Karpas-422 (cell line): Measurements from ENCODE around the gene TAS2R16. TPM values are rescaled to one million over a fixed set of nuclear protein-coding genes. Genes with fewer than 3 reads are reported as not detected.

Experiments used
- DNase-seq: peaks from one replicate; pipeline ENCODE4 v3.0.0-alpha.2; 2015
- H2AFZ ChIP-seq: fragments of 200-600 bp; sonication (generic); 2 replicates; pipeline ENCODE4 v1.6.1; 2014; ENCODE audit warnings: antibody characterized with exemption, low read length, mixed read lengths
- H3K27ac ChIP-seq: fragments of 200-600 bp; sonication (generic); 2 replicates; pipeline ENCODE4 v1.5.1; 2014; ENCODE audit warnings: mild to moderate bottlenecking, low read length, moderate library complexity
- H3K27me3 ChIP-seq: fragments of 200-600 bp; sonication (generic); 2 replicates; pipeline ENCODE4 v1.6.1; 2014; ENCODE audit warnings: low read length, mixed read lengths
- H3K36me3 ChIP-seq: fragments of 200-600 bp; sonication (generic); 2 replicates; pipeline ENCODE4 v1.6.1; 2014; ENCODE audit warnings: low read length, mixed read lengths; ENCODE audit not compliant: insufficient read depth
- H3K4me1 ChIP-seq: fragments of 200-600 bp; sonication (generic); 2 replicates; pipeline ENCODE4 v1.6.1; 2014; ENCODE audit warnings: mild to moderate bottlenecking, low read length, mixed read lengths
- H3K4me2 ChIP-seq: fragments of 200-600 bp; sonication (generic); 2 replicates; pipeline ENCODE4 v1.6.1; 2014; ENCODE audit warnings: low read length, low read depth, mild to moderate bottlenecking; ENCODE audit not compliant: poor library complexity, severe bottlenecking
- H3K4me3 ChIP-seq: fragments of 200-600 bp; sonication (generic); 2 replicates; pipeline ENCODE4 v1.5.1; 2014; ENCODE audit warnings: mild to moderate bottlenecking, antibody characterized with exemption, low read length, mixed read lengths
- H3K79me2 ChIP-seq: fragments of 200-600 bp; sonication (generic); 2 replicates; pipeline ENCODE4 v1.6.1; 2014; ENCODE audit warnings: mild to moderate bottlenecking, low read length, mixed read lengths
- H3K9ac ChIP-seq: fragments of 200-600 bp; sonication (generic); 2 replicates; pipeline ENCODE4 v1.6.0; 2014; ENCODE audit warnings: low read length
- H3K9me2 ChIP-seq: fragments of 200-600 bp; sonication (generic), shearing (Covaris generic); replicated peaks from 2 replicates; pipeline ENCODE4 v1.6.0; 2014; ENCODE audit warnings: mild to moderate bottlenecking, low read length, moderate library complexity; ENCODE audit not compliant: insufficient read depth
- H3K9me3 ChIP-seq: fragments of 300-700, 200-600 bp; sonication (generic); 2 replicates; pipeline ENCODE4 v1.6.1; 2014; ENCODE audit warnings: low read length, mixed read lengths
- H4K20me1 ChIP-seq: fragments of 200-600 bp; sonication (generic); 2 replicates; pipeline ENCODE4 v1.6.1; 2014; ENCODE audit warnings: mild to moderate bottlenecking, antibody characterized with exemption, low read length, low read depth; ENCODE audit not compliant: insufficient read depth
- total RNA-seq: library from RNA; depleted of rRNA; stranded (reverse); fragments of >200 nt; shearing (Covaris generic); gene quantifications from 2 replicates; pipeline ENCODE4 v1.2.3, GENCODE V29; 2014; ENCODE audit warnings: low replicate concordance; rRNA removed

The TAS2R16 gene, protein sequence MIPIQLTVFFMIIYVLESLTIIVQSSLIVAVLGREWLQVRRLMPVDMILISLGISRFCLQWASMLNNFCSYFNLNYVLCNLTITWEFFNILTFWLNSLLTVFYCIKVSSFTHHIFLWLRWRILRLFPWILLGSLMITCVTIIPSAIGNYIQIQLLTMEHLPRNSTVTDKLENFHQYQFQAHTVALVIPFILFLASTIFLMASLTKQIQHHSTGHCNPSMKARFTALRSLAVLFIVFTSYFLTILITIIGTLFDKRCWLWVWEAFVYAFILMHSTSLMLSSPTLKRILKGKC
- total RNA-seq, result not detected in 2 replicates

DNA sequence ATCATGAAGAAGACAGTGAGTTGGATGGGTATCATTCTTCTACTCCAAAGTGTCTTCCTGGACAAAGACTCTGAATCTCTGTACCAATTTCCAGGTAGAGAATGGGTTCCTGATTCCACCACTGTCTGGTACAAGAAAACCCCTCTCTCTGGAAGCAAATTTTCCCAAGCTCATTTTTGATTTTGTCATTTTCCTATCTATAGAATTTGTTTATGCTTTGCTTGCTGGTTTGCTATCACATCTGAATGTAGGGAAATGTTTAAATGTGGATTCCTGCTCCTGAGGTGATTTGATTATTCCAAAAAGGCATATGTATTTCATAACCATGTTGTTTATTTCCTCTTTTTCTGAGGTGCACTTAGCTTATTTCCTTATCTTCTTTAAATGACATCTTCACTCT is at the start of gene TAS2R16:
Gene TAS2R16 (minus strand): TSS at position 101 of the 400 bp plus-strand sequence. CDS start 66 bp downstream, at position 35.
- Histone ChIP-seq H3K9ac (no peak within 1 kb of the TSS), H3K36me3 (no peaks in the 10 kb centered on the region), H3K9me3 (no peaks in the 10 kb centered on the region), H3K79me2 (no peaks in the 10 kb centered on the region), H3K9me2 (0 out of 2 replicates have a peak, but pooled peaks cover 3% of the 10 kb centered on the region), H3K27me3 (no peaks in the 10 kb centered on the region), H3K4me3 (no peak within 1 kb of the TSS), H3K27ac (no peak within 1 kb of the TSS), H2AFZ (no peak within 1 kb of the TSS), H3K4me1 (no peaks in the 10 kb centered on the region), H3K4me2 (no peak within 1 kb of the TSS), H4K20me1 (no peaks in the 10 kb centered on the region)
- no peak for DNase-seq

- Histone ChIP-seq H3K9me3 (no peaks in the 10 kb centered on the region), H3K4me1 (no peaks in the 10 kb centered on the region), H3K79me2 (no peaks in the 10 kb centered on the region), H3K36me3 (no peaks in the 10 kb centered on the region), H3K27ac (no peak overlapping the region), H4K20me1 (no peaks in the 10 kb centered on the region), H3K9me2 (no peaks in the 10 kb centered on the region), H3K4me3 (no peak overlapping the region), H3K9ac (no peak overlapping the region), H3K27me3 (no peaks in the 10 kb centered on the region), H2AFZ (no peak overlapping the region), H3K4me2 (no peak overlapping the region)
- DNase-seq, result no peak
These were observed 48.1 kb upstream of the TAS2R16 start for GRCh38 chr7:123043642-123044041.

DNA sequence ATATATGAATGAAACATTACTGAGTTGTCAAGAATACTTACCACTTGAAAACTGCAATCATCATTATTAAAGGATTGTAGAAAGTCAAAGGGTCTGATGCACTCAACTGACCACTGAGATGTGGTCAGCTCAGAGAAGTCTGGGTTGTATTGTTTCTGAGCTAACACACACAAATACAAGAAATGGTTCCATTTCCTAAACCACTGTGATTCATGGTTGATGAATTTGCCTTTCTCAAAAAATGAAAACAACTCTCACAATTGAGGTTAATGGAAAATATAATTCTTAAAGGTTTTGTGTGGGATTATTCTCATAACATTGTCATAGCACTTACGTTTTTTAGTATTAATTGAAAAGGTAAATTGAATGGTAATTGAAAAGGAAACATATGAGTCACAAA is 45.6 kb upstream of the TAS2R16 start:
- Histone ChIP-seq H3K79me2 (no peaks in the 10 kb centered on the region), H2AFZ (no peak overlapping the region), H3K4me3 (no peak overlapping the region), H3K36me3 (no peaks in the 10 kb centered on the region), H3K9me3 (no peaks in the 10 kb centered on the region), H3K9me2 (no peaks in the 10 kb centered on the region), H4K20me1 (no peaks in the 10 kb centered on the region), H3K9ac (no peak overlapping the region), H3K27ac (no peak overlapping the region), H3K27me3 (no peaks in the 10 kb centered on the region), H3K4me1 (no peaks in the 10 kb centered on the region), H3K4me2 (no peak overlapping the region)
- DNase-seq, result no peak

- Histone ChIP-seq H3K4me3 (no peak overlapping the region), H3K9me3 (no peaks in the 10 kb centered on the region), H3K4me1 (no peaks in the 10 kb centered on the region), H4K20me1 (no peaks in the 10 kb centered on the region), H3K27ac (no peak overlapping the region), H3K9me2 (no peaks in the 10 kb centered on the region), H3K36me3 (no peaks in the 10 kb centered on the region), H3K9ac (no peak overlapping the region), H2AFZ (no peak overlapping the region), H3K79me2 (no peaks in the 10 kb centered on the region), H3K27me3 (no peaks in the 10 kb centered on the region), H3K4me2 (no peak overlapping the region)
- no peak for DNase-seq
These were observed 43.8 kb upstream of the TAS2R16 start for GRCh38 chr7:123039269-123039668.

DNA sequence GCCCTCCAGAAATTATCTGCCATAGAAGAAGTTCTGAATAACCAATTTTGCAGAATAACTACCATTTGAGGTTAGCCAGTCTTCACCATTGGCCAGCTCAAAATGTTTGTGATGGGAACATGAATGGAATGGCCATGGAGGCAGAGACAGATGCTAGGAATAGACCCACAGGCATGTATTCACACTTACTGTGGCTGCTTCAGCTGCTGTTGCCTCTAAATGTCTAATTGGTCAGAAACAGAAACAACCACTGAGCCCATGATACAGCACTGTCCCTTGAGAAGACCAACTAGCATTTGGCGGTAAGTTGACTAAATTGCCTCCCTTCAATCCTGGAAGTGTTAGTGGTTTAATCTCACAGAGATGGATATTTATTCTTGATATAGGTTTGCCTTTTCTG is 38.6 kb upstream of the TAS2R16 start:
- Histone ChIP-seq H3K4me3 (no peak overlapping the region), H3K79me2 (no peaks in the 10 kb centered on the region), H3K27ac (no peak overlapping the region), H3K36me3 (no peaks in the 10 kb centered on the region), H3K9ac (no peak overlapping the region), H3K9me3 (peaks cover 8% of the 10 kb centered on the region), H3K27me3 (no peaks in the 10 kb centered on the region), H3K4me1 (no peaks in the 10 kb centered on the region), H4K20me1 (no peaks in the 10 kb centered on the region), H3K9me2 (no peaks in the 10 kb centered on the region), H2AFZ (no peak overlapping the region), H3K4me2 (no peak overlapping the region)
- no peak for DNase-seq

GRCh38 chr7:123030631-123031030 is 35.1 kb upstream of the TAS2R16 start:
- Histone ChIP-seq H3K4me2 (no peak overlapping the region), H3K9me3 (peaks cover 8% of the 10 kb centered on the region), H3K36me3 (no peaks in the 10 kb centered on the region), H3K4me1 (no peaks in the 10 kb centered on the region), H3K9me2 (no peaks in the 10 kb centered on the region), H2AFZ (no peak overlapping the region), H3K27me3 (no peaks in the 10 kb centered on the region), H3K4me3 (no peak overlapping the region), H3K79me2 (no peaks in the 10 kb centered on the region), H3K9ac (no peak overlapping the region), H4K20me1 (no peaks in the 10 kb centered on the region), H3K27ac (no peak overlapping the region)
- DNase-seq, result no peak

DNA sequence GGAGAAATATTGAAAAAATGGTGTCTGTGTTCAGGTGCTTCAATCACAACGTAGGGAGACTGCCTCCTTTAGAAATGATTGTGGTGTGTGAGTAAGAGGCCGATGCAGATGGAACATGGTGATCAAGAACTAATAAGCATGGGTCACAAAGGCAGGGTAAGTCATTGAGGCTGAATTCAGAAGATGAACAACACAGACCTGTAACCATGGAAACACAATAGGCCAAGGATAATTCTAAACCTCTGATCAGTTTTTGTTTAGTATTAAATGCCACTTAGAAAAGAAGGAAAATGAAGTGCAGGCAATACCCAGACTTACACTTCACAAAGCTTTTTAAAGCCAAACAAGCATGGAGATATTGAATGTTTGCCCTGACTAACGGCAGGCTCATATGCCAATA is 32.8 kb upstream of the TAS2R16 start:
- no peak overlapping the region for H3K4me3 ChIP-seq
- DNase-seq, result no peak
- no peaks in the 10 kb centered on the region for H3K27me3 ChIP-seq
- H2AFZ ChIP-seq, result no peak overlapping the region
- no peak overlapping the region for H3K27ac ChIP-seq
- no peaks in the 10 kb centered on the region for H3K36me3 ChIP-seq
- H3K4me2 ChIP-seq, result no peak overlapping the region
- H3K9ac ChIP-seq, result no peak overlapping the region
- peaks cover 7% of the 10 kb centered on the region for H3K9me3 ChIP-seq
- no peaks in the 10 kb centered on the region for H3K9me2 ChIP-seq
- H4K20me1 ChIP-seq, result no peaks in the 10 kb centered on the region
- no peaks in the 10 kb centered on the region for H3K4me1 ChIP-seq
- H3K79me2 ChIP-seq, result no peaks in the 10 kb centered on the region

DNA sequence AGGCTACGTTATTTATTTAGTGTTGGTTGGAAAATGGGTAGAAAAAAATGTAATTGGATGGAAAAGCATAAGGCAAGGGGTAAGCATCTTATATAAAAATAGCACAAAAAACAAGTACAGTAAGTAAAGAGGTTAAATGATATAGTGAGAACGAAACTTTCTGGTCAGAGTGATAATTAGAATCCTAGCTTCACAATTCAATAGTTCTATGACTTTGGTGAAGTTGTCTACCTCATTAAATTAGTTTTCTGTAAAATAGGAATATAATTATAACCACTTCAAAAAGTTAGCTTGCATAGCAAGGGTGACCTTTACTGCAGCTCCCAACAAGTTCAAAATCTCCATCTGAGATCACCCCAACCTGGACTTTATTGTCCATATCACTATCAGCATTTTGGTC is 30.8 kb upstream of the TAS2R16 start:
- Histone ChIP-seq H3K9ac (no peak overlapping the region), H4K20me1 (no peaks in the 10 kb centered on the region), H3K4me2 (no peak overlapping the region), H3K36me3 (no peaks in the 10 kb centered on the region), H3K79me2 (no peaks in the 10 kb centered on the region), H3K4me3 (no peak overlapping the region), H3K4me1 (no peaks in the 10 kb centered on the region), H3K27ac (no peak overlapping the region), H3K27me3 (no peaks in the 10 kb centered on the region), H3K9me2 (no peaks in the 10 kb centered on the region), H3K9me3 (peaks cover 18% of the 10 kb centered on the region), H2AFZ (no peak overlapping the region)
- DNase-seq, result no peak
